Mesendoderm (in vitro differentiated cells): ENCODE measurements around the gene DISP2.

Experiments
- DNase-seq: peaks from one replicate; pipeline ENCODE4 v3.0.0; 2013
- H2AK5ac ChIP-seq: 2 replicates; pipeline ENCODE4 v1.6.1; 2013; ENCODE audit warnings: low read length, inconsistent platforms
- H2BK120ac ChIP-seq: 2 replicates; pipeline ENCODE4 v1.6.1; 2013; ENCODE audit warnings: low read depth, mild to moderate bottlenecking, low read length, moderate library complexity, mixed read lengths
- H2BK15ac ChIP-seq: replicated peaks from 2 replicates; pipeline ENCODE4 v1.6.1; 2013; ENCODE audit warnings: low read depth, mild to moderate bottlenecking, moderate library complexity
- H2BK5ac ChIP-seq: 2 replicates; pipeline ENCODE4 v1.6.1; 2013; ENCODE audit warnings: low read length, inconsistent platforms
- H3K18ac ChIP-seq: 2 replicates; pipeline ENCODE4 v1.6.1; 2013; ENCODE audit warnings: mild to moderate bottlenecking, low read length, mixed read lengths
- H3K23ac ChIP-seq: one replicate; pipeline ENCODE4 v1.6.1; 2013; ENCODE audit warnings: low read length
- H3K27ac ChIP-seq: 2 replicates; pipeline ENCODE4 v1.5.1; 2013; ENCODE audit warnings: low read depth, mild to moderate bottlenecking, inconsistent platforms, low read length, moderate library complexity
- H3K27me3 ChIP-seq: 2 replicates; pipeline ENCODE4 v1.6.1; 2013; ENCODE audit warnings: low read length, control low read depth, mild to moderate bottlenecking, inconsistent platforms; ENCODE audit not compliant: insufficient read depth, poor library complexity
- H3K36me3 ChIP-seq: 2 replicates; pipeline ENCODE4 v1.6.1; 2013; ENCODE audit warnings: low read length, inconsistent platforms; ENCODE audit not compliant: control insufficient read depth, insufficient read depth
- H3K4ac ChIP-seq: one replicate; pipeline ENCODE4 v1.6.1; 2013; ENCODE audit warnings: low read depth, mild to moderate bottlenecking, low read length, moderate library complexity
- H3K4me1 ChIP-seq: 2 replicates; pipeline ENCODE4 v1.6.1; 2013; ENCODE audit warnings: low read depth, low read length, inconsistent platforms; ENCODE audit not compliant: control insufficient read depth
- H3K4me2 ChIP-seq: 2 replicates; pipeline ENCODE4 v1.6.1; 2013; ENCODE audit warnings: low read length
- H3K4me3 ChIP-seq: 2 replicates; pipeline ENCODE4 v1.5.1; 2013; ENCODE audit warnings: mild to moderate bottlenecking, low read length
- H3K56ac ChIP-seq: one replicate; pipeline ENCODE4 v1.6.1; 2013; ENCODE audit warnings: low read length
- H3K79me1 ChIP-seq: 2 replicates; pipeline ENCODE4 v1.6.1; 2013; ENCODE audit warnings: low read length, inconsistent platforms
- H3K79me2 ChIP-seq: 2 replicates; pipeline ENCODE4 v1.6.1; 2013; ENCODE audit warnings: mild to moderate bottlenecking, low read length; ENCODE audit not compliant: control insufficient read depth, insufficient read depth
- H3K9ac ChIP-seq: 2 replicates; pipeline ENCODE4 v1.6.1; 2013; ENCODE audit warnings: low read length, inconsistent platforms
- H4K5ac ChIP-seq: one replicate; pipeline ENCODE4 v1.6.1; 2013; ENCODE audit warnings: low read length
- H4K8ac ChIP-seq: one replicate; pipeline ENCODE4 v1.6.1; 2013; ENCODE audit warnings: low read depth, mild to moderate bottlenecking, control low read depth, low read length, moderate library complexity
- WGBS: extraction: QIAGEN DNeasy Blood & Tissue Kit; methylation state at CpG from one replicate; pipeline ENCODE4 v1.1.7; 2013; ENCODE audit warnings: low lambda C conversion rate, missing lambda C conversion rate; ENCODE audit not compliant: insufficient coverage; ENCODE audit errors: extremely low coverage; 5-methylcytosine and 5-hydroxymethylcytosine counted together

The DISP2 gene

DNA sequence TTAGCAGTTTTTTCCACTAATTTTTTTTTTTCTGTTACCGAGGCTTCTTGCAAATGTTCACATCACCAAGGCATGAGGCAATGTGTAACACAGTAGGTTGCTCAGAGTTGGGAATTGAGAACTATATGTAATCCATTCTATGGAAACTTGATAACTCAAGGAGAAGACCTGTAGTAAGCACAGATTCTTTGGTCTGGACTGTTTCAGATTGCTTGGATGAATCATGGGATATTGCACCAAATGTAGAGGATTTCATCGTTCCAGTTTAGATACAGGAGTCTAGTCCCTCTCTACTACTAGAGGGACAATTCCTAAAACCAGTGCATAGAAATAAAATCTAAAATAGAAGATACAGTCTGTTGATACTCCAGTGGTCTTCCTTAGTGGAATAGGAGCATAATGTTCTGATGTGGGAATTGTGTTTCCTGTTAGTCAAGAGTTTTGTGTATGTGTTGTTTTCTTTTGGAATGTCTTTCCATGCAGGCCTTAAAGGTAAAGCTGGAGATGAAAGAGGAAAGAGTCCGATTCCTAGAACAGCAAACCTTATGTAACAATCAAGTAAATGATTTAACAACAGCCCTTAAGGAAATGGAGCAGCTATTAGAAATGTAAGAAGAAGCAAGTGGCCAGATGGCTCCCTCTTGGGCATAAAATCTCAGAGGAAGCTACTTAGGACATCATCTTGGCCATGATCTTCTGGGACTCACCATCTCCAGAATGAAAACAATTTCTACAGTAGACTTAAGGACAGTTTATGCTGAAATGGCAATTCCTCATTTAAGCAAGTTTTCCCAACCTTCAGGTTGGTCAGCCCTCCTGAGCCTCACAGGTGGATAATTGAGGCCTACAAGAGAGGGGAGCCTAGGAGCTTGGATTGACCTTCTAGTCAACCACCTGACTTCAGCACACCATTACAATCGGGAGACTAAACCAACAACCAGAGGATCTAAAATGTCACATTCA lies 35.2 kb downstream of the DISP2 start:
- no peak overlapping the region for H3K18ac ChIP-seq
- H3K4me3 ChIP-seq, result no peak overlapping the region
- no peak overlapping the region for H4K5ac ChIP-seq
- H3K4me2 ChIP-seq, result no peak overlapping the region
- no peak overlapping the region for H2BK5ac ChIP-seq
- no peak overlapping the region for H2BK120ac ChIP-seq
- peaks cover 20% of the 10 kb centered on the region for H3K36me3 ChIP-seq
- H3K4ac ChIP-seq, result no peak overlapping the region
- no peak overlapping the region for H3K23ac ChIP-seq
- no peaks in the 10 kb centered on the region for H3K79me2 ChIP-seq
- H3K27ac ChIP-seq, result no peak overlapping the region
- H2BK15ac ChIP-seq, result no peak overlapping the region
- no peak overlapping the region for H4K8ac ChIP-seq
- no peak overlapping the region for H3K9ac ChIP-seq
- DNase-seq, result no peak
- H3K56ac ChIP-seq, result no peak overlapping the region
- H3K27me3 ChIP-seq, result no peaks in the 10 kb centered on the region
- no peaks in the 10 kb centered on the region for H3K4me1 ChIP-seq
- no peaks in the 10 kb centered on the region for H3K79me1 ChIP-seq
- no CpG with 5 or more reads among the region's 4 CpGs for WGBS
- H2AK5ac ChIP-seq, result no peak overlapping the region

- no peak overlapping the region for H3K56ac ChIP-seq
- WGBS, result no CpG with 5 or more reads among the region's 8 CpGs
Measured at GRCh38 chr15:40397688-40398412, 39.8 kb downstream of the DISP2 start.

DNA sequence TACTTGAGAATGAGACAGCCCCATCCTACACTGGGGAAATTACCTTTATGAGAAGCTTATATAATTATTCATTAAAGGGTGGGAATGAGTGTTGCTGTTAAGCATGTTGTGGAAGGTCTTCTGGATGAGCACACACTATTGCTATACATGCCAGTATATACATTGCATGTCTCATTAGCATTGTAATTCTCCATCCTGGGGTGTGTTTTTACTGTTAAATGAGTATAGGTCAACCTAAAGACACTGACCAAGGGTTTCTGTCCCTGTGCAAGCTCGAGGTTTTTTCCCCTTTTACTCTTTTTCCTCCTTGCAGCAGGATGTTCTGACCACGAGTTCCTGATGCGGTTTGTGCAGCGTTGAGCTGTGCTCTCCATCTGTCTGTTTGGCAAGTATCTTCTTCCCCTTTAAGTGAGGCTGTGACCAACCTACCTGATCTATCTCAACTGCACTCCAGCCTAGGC lies 40.4 kb downstream of the DISP2 start:
- whole genome bisulfite sequencing, result no CpG with 5 or more reads among the region's 4 CpGs
- DNase-seq, result no peak
- H3K9ac ChIP-seq, result no peak overlapping the region

More at GRCh38 chr15:40397688-40398412, 39.8 kb downstream of the DISP2 start:
- Histone ChIP-seq H3K4me1 (no peaks in the 10 kb centered on the region), H3K79me2 (no peaks in the 10 kb centered on the region), H2BK120ac (no peak overlapping the region), H2BK15ac (no peak overlapping the region), H2BK5ac (no peak overlapping the region), H3K18ac (no peak overlapping the region), H4K5ac (no peak overlapping the region), H2AK5ac (no peak overlapping the region), H3K27me3 (no peaks in the 10 kb centered on the region), H4K8ac (no peak overlapping the region), H3K4me3 (no peak overlapping the region), H3K4me2 (no peak overlapping the region), H3K36me3 (peaks cover 6% of the 10 kb centered on the region), H3K9ac (no peak overlapping the region), H3K27ac (no peak overlapping the region), H3K23ac (no peak overlapping the region), H3K4ac (no peak overlapping the region), H3K79me1 (no peaks in the 10 kb centered on the region)
- DNase-seq, result no peak

DNA sequence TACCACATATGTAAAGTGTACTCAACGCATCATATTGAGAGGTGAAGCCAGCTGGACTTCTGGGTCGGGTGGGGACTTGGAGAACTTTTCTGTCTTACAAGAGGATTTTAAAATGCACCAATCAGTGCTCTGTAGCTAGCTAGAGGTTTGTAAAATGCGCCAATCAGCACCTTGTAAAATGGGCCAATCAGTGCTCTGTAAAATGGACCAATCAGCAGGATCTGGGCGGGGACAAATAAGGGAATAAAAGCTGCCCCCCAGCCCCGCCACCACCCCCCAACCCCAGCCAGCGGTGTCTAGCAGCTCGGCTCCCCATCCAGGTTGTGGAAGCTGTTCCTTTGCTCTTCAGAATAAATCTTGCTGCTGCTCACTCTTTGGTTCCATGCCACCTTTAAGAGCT lies 41.4 kb downstream of the DISP2 start:
- no peak overlapping the region for H4K5ac ChIP-seq
- no peaks in the 10 kb centered on the region for H3K79me2 ChIP-seq
- H3K4me2 ChIP-seq, result no peak overlapping the region
- no CpG with 5 or more reads among the region's 7 CpGs for WGBS
- H2BK120ac ChIP-seq, result no peak overlapping the region
- no peak overlapping the region for H3K9ac ChIP-seq
- no peaks in the 10 kb centered on the region for H3K4me1 ChIP-seq
- no peak overlapping the region for H3K27ac ChIP-seq
- no peak overlapping the region for H4K8ac ChIP-seq
- no peaks in the 10 kb centered on the region for H3K36me3 ChIP-seq
- no peaks in the 10 kb centered on the region for H3K79me1 ChIP-seq
- no peak overlapping the region for H2BK5ac ChIP-seq
- no peak overlapping the region for H3K23ac ChIP-seq
- no peak overlapping the region for H2AK5ac ChIP-seq
- H3K27me3 ChIP-seq, result no peaks in the 10 kb centered on the region
- no peak overlapping the region for H2BK15ac ChIP-seq
- H3K18ac ChIP-seq, result no peak overlapping the region
- no peak for DNase-seq
- no peak overlapping the region for H3K56ac ChIP-seq
- no peak overlapping the region for H3K4me3 ChIP-seq
- H3K4ac ChIP-seq, result no peak overlapping the region

More for the DNA sequence above, 40.4 kb downstream of the DISP2 start:
- no peak overlapping the region for H2AK5ac ChIP-seq
- no peak overlapping the region for H2BK15ac ChIP-seq
- H3K27me3 ChIP-seq, result no peaks in the 10 kb centered on the region
- no peak overlapping the region for H2BK120ac ChIP-seq
- H4K5ac ChIP-seq, result no peak overlapping the region
- H3K23ac ChIP-seq, result no peak overlapping the region
- no peak overlapping the region for H3K4ac ChIP-seq
- H4K8ac ChIP-seq, result no peak overlapping the region
- no peak overlapping the region for H3K56ac ChIP-seq
- no peaks in the 10 kb centered on the region for H3K4me1 ChIP-seq
- no peaks in the 10 kb centered on the region for H3K79me2 ChIP-seq
- peaks cover 4% of the 10 kb centered on the region for H3K36me3 ChIP-seq
- H3K18ac ChIP-seq, result no peak overlapping the region
- no peak overlapping the region for H3K4me2 ChIP-seq
- no peak overlapping the region for H3K27ac ChIP-seq
- H2BK5ac ChIP-seq, result no peak overlapping the region
- no peak overlapping the region for H3K4me3 ChIP-seq
- no peaks in the 10 kb centered on the region for H3K79me1 ChIP-seq

- WGBS, result no CpG with 5 or more reads among the region's 54 CpGs
Measured at GRCh38 chr15:40405501-40406381, 47.7 kb downstream of the DISP2 start, which contains the start of gene IVD. Gene IVD (plus strand): TSS chr15:40405795. CDS start chr15:40405828, 33 bp downstream.

More at GRCh38 chr15:40405501-40406381, 47.7 kb downstream of the DISP2 start, which contains the start of gene IVD:
- peaks cover 15% of the 10 kb centered on the region for H3K79me1 ChIP-seq
- peak within 1 kb of the TSS; percentile 2 for H2BK5ac ChIP-seq
- peak; percentile 97 for DNase-seq
- no peak within 1 kb of the TSS for H4K5ac ChIP-seq
- H3K4me2 ChIP-seq, result peak within 1 kb of the TSS; percentile 95
- H3K4ac ChIP-seq, result peak within 1 kb of the TSS; percentile 74
- H2BK15ac ChIP-seq, result no peak within 1 kb of the TSS
- H3K36me3 ChIP-seq, result peaks cover 4% of the 10 kb centered on the region
- peak within 1 kb of the TSS; percentile 77 for H4K8ac ChIP-seq
- H3K27me3 ChIP-seq, result no peaks in the 10 kb centered on the region
- H3K27ac ChIP-seq, result no peak within 1 kb of the TSS
- H3K4me1 ChIP-seq, result no peaks in the 10 kb centered on the region
- peak within 1 kb of the TSS; percentile 33 for H2AK5ac ChIP-seq
- no peak within 1 kb of the TSS for H3K23ac ChIP-seq
- H3K79me2 ChIP-seq, result peaks cover 14% of the 10 kb centered on the region
- H3K9ac ChIP-seq, result peak within 1 kb of the TSS; percentile 84
- H2BK120ac ChIP-seq, result no peak within 1 kb of the TSS
- peak within 1 kb of the TSS; percentile 63 for H3K4me3 ChIP-seq
- peak within 1 kb of the TSS; percentile 92 for H3K56ac ChIP-seq
- no peak within 1 kb of the TSS for H3K18ac ChIP-seq
